Neural progenitor cell (in vitro differentiated cells): ENCODE measurements around the gene MED16. TPM values are rescaled to one million over a fixed set of nuclear protein-coding genes. Genes with fewer than 3 reads are reported as not detected.
A peak's percentile ranks its signal among the peaks of the same experiment; 100 is the strongest.

Experiments
- DNase-seq: peaks from one replicate; pipeline ENCODE4 v3.0.0-alpha.2; 2016; ENCODE audit warnings: low spot score
- H2AFZ ChIP-seq: fragments of 200-600 bp; sonication (generic); replicated peaks from 2 replicates; pipeline ENCODE4 v1.6.1; 2016; ENCODE audit warnings: antibody characterized with exemption
- H3F3A ChIP-seq: fragments of 200-600 bp; sonication (generic); 2 replicates; pipeline ENCODE4 v1.6.1; 2016; ENCODE audit warnings: antibody characterized with exemption, low read depth
- H3K27ac ChIP-seq: fragments of 200-600 bp; sonication (generic); 2 replicates; pipeline ENCODE4 v1.5.1; 2016; ENCODE audit warnings: mild to moderate bottlenecking
- H3K27me3 ChIP-seq: fragments of 200-600 bp; sonication (generic); 2 replicates; pipeline ENCODE4 v1.6.1; 2016; ENCODE audit warnings: mild to moderate bottlenecking, moderate library complexity
- H3K36me3 ChIP-seq: fragments of 200-600 bp; sonication (generic); 2 replicates; pipeline ENCODE4 v1.5.1; 2016
- H3K4me1 ChIP-seq: fragments of 200-600 bp; sonication (generic); 2 replicates; pipeline ENCODE4 v1.6.1; 2016; ENCODE audit warnings: mixed run types
- H3K4me2 ChIP-seq: fragments of 200-600 bp; sonication (generic); 2 replicates; pipeline ENCODE4 v1.6.1; 2016
- H3K4me3 ChIP-seq: fragments of 200-600 bp; sonication (generic); 2 replicates; pipeline ENCODE4 v1.5.1; 2016
- H3K79me2 ChIP-seq: fragments of 200-600 bp; sonication (generic); 2 replicates; pipeline ENCODE4 v1.6.1; 2016; ENCODE audit warnings: low read depth
- H3K9ac ChIP-seq: fragments of 200-600 bp; sonication (generic); 2 replicates; pipeline ENCODE4 v1.6.1; 2016
- H3K9me3 ChIP-seq: fragments of 200-600 bp; sonication (generic); 2 replicates; pipeline ENCODE4 v1.5.1; 2016; ENCODE audit warnings: low read depth
- H4K20me1 ChIP-seq: fragments of 200-600 bp; sonication (generic); 2 replicates; pipeline ENCODE4 v1.6.1; 2016; ENCODE audit warnings: low read depth
- H3K27ac Mint-ChIP-seq: 3 replicates; pipeline ENCODE4 v1.8.0; 2021; ENCODE audit warnings: mixed read lengths
- H3K27me3 Mint-ChIP-seq: 2 replicates; pipeline ENCODE4 v1.8.0; 2022; ENCODE audit warnings: low read depth, mild to moderate bottlenecking, inconsistent platforms, moderate library complexity, mixed read lengths; ENCODE audit not compliant: insufficient read depth
- H3K36me3 Mint-ChIP-seq: 3 replicates; pipeline ENCODE4 v1.8.0; 2021; ENCODE audit warnings: mixed read lengths
- H3K4me1 Mint-ChIP-seq: 3 replicates; pipeline ENCODE4 v1.8.0; 2021; ENCODE audit warnings: mixed read lengths
- H3K4me3 Mint-ChIP-seq: 3 replicates; pipeline ENCODE4 v1.8.0; 2021; ENCODE audit warnings: mild to moderate bottlenecking, moderate library complexity, mixed read lengths
- H3K9me3 Mint-ChIP-seq: 3 replicates; pipeline ENCODE4 v1.8.0; 2020; ENCODE audit warnings: mixed read lengths
- EZH2 ChIP-seq: fragments of 200-600 bp; sonication (generic); IDR thresholded peaks from 2 replicates; pipeline ENCODE4 v1.6.1; 2017; ENCODE audit warnings: antibody characterized with exemption, mild to moderate bottlenecking, moderate library complexity
- EZH2phosphoT487 ChIP-seq: fragments of 200-600 bp; sonication (generic); IDR thresholded peaks from 2 replicates; pipeline ENCODE4 v1.6.1; 2017; ENCODE audit warnings: antibody characterized with exemption
- total RNA-seq: library from RNA; depleted of rRNA; stranded (reverse); fragments of >200 nt; gene quantifications from 2 replicates; pipeline ENCODE4 v1.2.3, GENCODE V29; 2015; ENCODE audit warnings: low replicate concordance
- TF ChIP-seq, protein P1 (sequence below): fragments of 200-600 bp; sonication (generic); IDR thresholded peaks from 2 replicates; pipeline ENCODE4 v1.5.1; 2017; ENCODE audit warnings: antibody characterized with exemption, mild to moderate bottlenecking

Gene MED16
- total RNA-seq, 1 donor from 2014 or later: 14.4 TPM

DNA sequence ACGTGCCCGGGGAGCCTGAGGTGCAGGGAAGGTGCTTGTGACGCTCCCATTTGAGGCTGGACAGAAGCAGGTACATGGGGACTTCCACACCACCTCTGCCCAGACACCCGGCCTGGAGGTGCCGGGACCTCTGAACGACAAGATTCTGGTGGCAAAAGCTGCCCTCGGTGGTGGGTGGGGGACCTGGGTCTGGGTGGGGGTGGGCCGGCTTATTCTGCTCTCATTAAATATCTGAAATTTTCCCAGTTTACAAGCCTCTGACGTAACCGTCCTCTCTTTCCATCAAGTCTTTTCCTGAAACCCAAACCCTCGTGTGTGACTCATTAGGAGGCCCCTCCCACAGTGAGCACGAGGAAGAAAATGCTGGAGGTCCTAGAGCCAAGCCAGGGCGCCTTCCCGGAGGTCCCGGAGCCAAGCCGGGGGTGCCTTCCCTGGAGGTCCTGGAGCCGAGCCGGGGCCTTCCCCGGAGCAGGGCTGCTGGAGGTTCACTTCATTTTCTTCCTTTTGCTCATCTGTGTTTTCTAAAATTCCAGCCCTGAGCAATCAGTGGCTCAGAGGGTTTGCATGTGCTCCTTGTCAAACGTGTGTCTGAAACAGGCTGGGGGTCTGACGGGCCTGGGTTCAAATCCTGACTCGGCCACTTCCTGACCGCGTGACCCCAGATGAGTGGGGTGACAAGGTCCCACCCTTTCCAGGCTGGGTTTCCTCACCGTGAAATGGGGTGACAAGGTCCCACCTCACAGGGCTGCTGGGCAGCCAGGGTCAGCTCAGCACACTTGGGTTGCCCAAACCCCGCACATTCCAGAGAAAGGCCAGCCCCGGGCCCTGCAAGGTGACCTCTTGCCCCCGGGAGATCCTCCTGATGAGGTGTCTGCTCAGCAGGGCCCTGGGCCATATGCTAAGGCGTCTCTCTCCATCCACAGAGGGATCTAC is 23.5 kb downstream of the MED16 start:
- Histone ChIP-seq H3K27me3 (no peaks in the 10 kb centered on the region), H3K79me2 (no peaks in the 10 kb centered on the region), H3F3A (peaks cover 35% of the 10 kb centered on the region), H2AFZ (no peak overlapping the region), H3K27ac (no peak overlapping the region), H4K20me1 (peaks cover 27% of the 10 kb centered on the region), H3K4me3 (no peak overlapping the region), H3K36me3 (no peaks in the 10 kb centered on the region), H3K4me2 (no peak overlapping the region), H3K4me1 (peaks cover 7% of the 10 kb centered on the region), H3K9ac (no peak overlapping the region), H3K9me3 (no peaks in the 10 kb centered on the region)
- no peak overlapping the region for H3K27ac Mint-ChIP-seq
- no peak for DNase-seq
- H3K36me3 Mint-ChIP-seq: peaks cover 11% of the 10 kb centered on the region
- H3K4me1 Mint-ChIP-seq: peaks cover 10% of the 10 kb centered on the region
- H3K27me3 Mint-ChIP-seq: peaks cover 9% of the 10 kb centered on the region
- no peak for TF ChIP-seq EZH2phosphoT487
- TF ChIP-seq EZH2: no peak
- TF ChIP-seq, protein P1, sequence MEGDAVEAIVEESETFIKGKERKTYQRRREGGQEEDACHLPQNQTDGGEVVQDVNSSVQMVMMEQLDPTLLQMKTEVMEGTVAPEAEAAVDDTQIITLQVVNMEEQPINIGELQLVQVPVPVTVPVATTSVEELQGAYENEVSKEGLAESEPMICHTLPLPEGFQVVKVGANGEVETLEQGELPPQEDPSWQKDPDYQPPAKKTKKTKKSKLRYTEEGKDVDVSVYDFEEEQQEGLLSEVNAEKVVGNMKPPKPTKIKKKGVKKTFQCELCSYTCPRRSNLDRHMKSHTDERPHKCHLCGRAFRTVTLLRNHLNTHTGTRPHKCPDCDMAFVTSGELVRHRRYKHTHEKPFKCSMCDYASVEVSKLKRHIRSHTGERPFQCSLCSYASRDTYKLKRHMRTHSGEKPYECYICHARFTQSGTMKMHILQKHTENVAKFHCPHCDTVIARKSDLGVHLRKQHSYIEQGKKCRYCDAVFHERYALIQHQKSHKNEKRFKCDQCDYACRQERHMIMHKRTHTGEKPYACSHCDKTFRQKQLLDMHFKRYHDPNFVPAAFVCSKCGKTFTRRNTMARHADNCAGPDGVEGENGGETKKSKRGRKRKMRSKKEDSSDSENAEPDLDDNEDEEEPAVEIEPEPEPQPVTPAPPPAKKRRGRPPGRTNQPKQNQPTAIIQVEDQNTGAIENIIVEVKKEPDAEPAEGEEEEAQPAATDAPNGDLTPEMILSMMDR: no peak
- H3K9me3 Mint-ChIP-seq: no peaks in the 10 kb centered on the region
- H3K4me3 Mint-ChIP-seq: peak overlapping the region; percentile 41

- no peaks in the 10 kb centered on the region for H3K79me2 ChIP-seq
- H4K20me1 ChIP-seq: peaks cover 27% of the 10 kb centered on the region
- Mint-ChIP-seq H3K9me3 (no peaks in the 10 kb centered on the region), H3K27me3 (peaks cover 10% of the 10 kb centered on the region), H3K36me3 (peaks cover 11% of the 10 kb centered on the region), H3K4me3 (no peak overlapping the region), H3K27ac (no peak overlapping the region), H3K4me1 (peaks cover 10% of the 10 kb centered on the region)
- H3K27me3 ChIP-seq: peaks cover under 1% of the 10 kb centered on the region
- H3K9me3 ChIP-seq: no peaks in the 10 kb centered on the region
- TF ChIP-seq, protein P1: no peak
- TF ChIP-seq EZH2 (no peak), EZH2phosphoT487 (no peak)
- no peaks in the 10 kb centered on the region for H3K36me3 ChIP-seq
- no peak overlapping the region for H3K9ac ChIP-seq
- H3F3A ChIP-seq: peaks cover 39% of the 10 kb centered on the region
- no peak overlapping the region for H3K4me2 ChIP-seq
- H3K27ac ChIP-seq: no peak overlapping the region
- H3K4me3 ChIP-seq: no peak overlapping the region
- H3K4me1 ChIP-seq: peaks cover 7% of the 10 kb centered on the region
- DNase-seq: no peak
- H2AFZ ChIP-seq: no peak overlapping the region
Observed at GRCh38 chr19:868458-869244, 24.3 kb downstream of the MED16 start.

GRCh38 chr19:867855-868457 is 25.0 kb downstream of the MED16 start:
- H3K27ac ChIP-seq: no peak overlapping the region
- H3K9me3 Mint-ChIP-seq: no peaks in the 10 kb centered on the region
- H3K4me3 ChIP-seq: no peak overlapping the region
- no peaks in the 10 kb centered on the region for H3K36me3 ChIP-seq
- no peak for TF ChIP-seq EZH2phosphoT487
- TF ChIP-seq EZH2: no peak
- TF ChIP-seq, protein P1: no peak
- H3K36me3 Mint-ChIP-seq: peaks cover 11% of the 10 kb centered on the region
- H3K27me3 Mint-ChIP-seq: peaks cover 16% of the 10 kb centered on the region
- peaks cover 7% of the 10 kb centered on the region for H3K4me1 ChIP-seq
- H4K20me1 ChIP-seq: peaks cover 28% of the 10 kb centered on the region
- no peaks in the 10 kb centered on the region for H3K9me3 ChIP-seq
- DNase-seq: no peak
- H3K79me2 ChIP-seq: no peaks in the 10 kb centered on the region
- no peak overlapping the region for H3K4me2 ChIP-seq
- peaks cover 42% of the 10 kb centered on the region for H3F3A ChIP-seq
- no peak overlapping the region for H2AFZ ChIP-seq
- H3K27ac Mint-ChIP-seq: no peak overlapping the region
- H3K27me3 ChIP-seq: peaks cover 7% of the 10 kb centered on the region
- H3K4me1 Mint-ChIP-seq: peaks cover 10% of the 10 kb centered on the region
- H3K9ac ChIP-seq: no peak overlapping the region
- H3K4me3 Mint-ChIP-seq: peak overlapping the region; percentile 6
